KMS-11 (cell line): ENCODE results near the gene COX6B2.

Source experiments
- H2AFZ ChIP-seq: fragments of 200-600 bp; sonication (generic); 2 replicates; pipeline ENCODE4 v1.6.1; 2016; ENCODE audit warnings: antibody characterized with exemption, mixed run types, low read depth
- H3K27ac ChIP-seq: fragments of 200-600 bp; sonication (generic); 2 replicates; pipeline ENCODE4 v1.6.1; 2016; ENCODE audit warnings: mild to moderate bottlenecking, mixed run types
- H3K27me3 ChIP-seq: fragments of 200-600 bp; sonication (generic); 2 replicates; pipeline ENCODE4 v1.6.1; 2017; ENCODE audit warnings: mild to moderate bottlenecking, low read depth, mixed run types, moderate library complexity; ENCODE audit not compliant: insufficient read depth
- H3K36me3 ChIP-seq: fragments of 200-600 bp; sonication (generic); 2 replicates; pipeline ENCODE4 v1.6.1; 2017; ENCODE audit warnings: mild to moderate bottlenecking, mixed run types; ENCODE audit not compliant: insufficient read depth
- H3K4me1 ChIP-seq: fragments of 200-600 bp; sonication (generic); 2 replicates; pipeline ENCODE4 v1.6.1; 2016; ENCODE audit warnings: mild to moderate bottlenecking, low read depth, mixed run types; ENCODE audit not compliant: poor library complexity, severe bottlenecking
- H3K4me2 ChIP-seq: fragments of 200-600 bp; sonication (generic); 2 replicates; pipeline ENCODE4 v1.7.0; 2016; ENCODE audit warnings: mild to moderate bottlenecking, mixed run types
- H3K4me3 ChIP-seq: fragments of 200-600 bp; sonication (generic); IDR thresholded peaks from 2 replicates; pipeline ENCODE4 v1.6.1; 2017; ENCODE audit warnings: low read depth, low read length, mixed read lengths; ENCODE audit not compliant: insufficient read depth
- H3K79me2 ChIP-seq: fragments of 200-600 bp; sonication (generic); 2 replicates; pipeline ENCODE4 v1.6.1; 2016; ENCODE audit warnings: low read depth, mixed run types; ENCODE audit not compliant: insufficient read depth
- H3K9ac ChIP-seq: fragments of 200-600 bp; sonication (generic); 2 replicates; pipeline ENCODE4 v1.6.1; 2016; ENCODE audit warnings: mild to moderate bottlenecking, mixed run types
- H4K20me1 ChIP-seq: fragments of 200-600 bp; sonication (generic); 2 replicates; pipeline ENCODE4 v1.6.1; 2016; ENCODE audit warnings: mild to moderate bottlenecking, mixed run types; ENCODE audit not compliant: insufficient read depth
- TF ChIP-seq, protein P1 (sequence below): fragments of 200-600 bp; sonication (generic); conservative IDR thresholded peaks from 2 replicates; pipeline ENCODE4 v1.6.1; 2017; ENCODE audit warnings: low read depth, mild to moderate bottlenecking, antibody characterized with exemption, low read length, moderate library complexity, mixed read lengths

The COX6B2 gene

DNA sequence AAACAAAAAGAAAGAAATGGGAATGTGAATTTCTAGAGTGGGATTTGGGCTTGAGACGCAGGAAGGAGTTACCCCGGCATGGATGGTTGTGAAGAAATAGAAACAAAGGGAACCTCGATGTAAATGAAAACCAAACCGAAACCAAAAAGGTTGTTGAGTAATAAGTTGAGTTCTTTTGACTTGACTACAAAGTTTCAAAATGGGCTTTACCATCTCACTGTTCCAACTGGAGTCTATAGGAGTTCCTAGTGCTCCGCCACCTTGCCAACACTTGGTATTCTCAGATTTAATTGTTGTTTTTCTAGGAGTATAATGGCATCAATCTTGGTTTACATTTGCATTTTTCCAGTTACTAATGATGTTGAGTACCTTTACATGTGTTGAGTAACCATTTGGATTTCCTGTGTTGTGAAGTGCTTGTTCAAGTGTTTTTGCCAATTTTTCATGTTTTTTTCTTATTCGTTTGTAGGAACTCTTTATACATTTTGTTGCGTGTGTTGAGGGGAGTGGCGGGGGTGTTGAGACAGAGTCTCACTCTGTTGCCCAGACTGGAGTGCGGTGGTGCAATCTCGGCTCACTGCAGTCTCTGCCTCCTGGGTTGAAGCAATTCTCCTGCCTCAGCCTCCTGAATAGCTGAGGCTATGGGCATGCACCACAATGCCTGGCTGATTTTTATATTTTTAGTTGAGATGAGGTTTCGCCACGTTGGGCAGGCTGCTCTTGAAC is 43.8 kb upstream of the COX6B2 start:
- H3K4me3 ChIP-seq: no peak overlapping the region
- no peaks in the 10 kb centered on the region for H3K4me1 ChIP-seq
- H3K79me2 ChIP-seq: peaks cover 7% of the 10 kb centered on the region
- no peak overlapping the region for H2AFZ ChIP-seq
- H3K36me3 ChIP-seq: peaks cover 9% of the 10 kb centered on the region; the same call in 1 of the 2 replicates
- TF ChIP-seq, protein P1, sequence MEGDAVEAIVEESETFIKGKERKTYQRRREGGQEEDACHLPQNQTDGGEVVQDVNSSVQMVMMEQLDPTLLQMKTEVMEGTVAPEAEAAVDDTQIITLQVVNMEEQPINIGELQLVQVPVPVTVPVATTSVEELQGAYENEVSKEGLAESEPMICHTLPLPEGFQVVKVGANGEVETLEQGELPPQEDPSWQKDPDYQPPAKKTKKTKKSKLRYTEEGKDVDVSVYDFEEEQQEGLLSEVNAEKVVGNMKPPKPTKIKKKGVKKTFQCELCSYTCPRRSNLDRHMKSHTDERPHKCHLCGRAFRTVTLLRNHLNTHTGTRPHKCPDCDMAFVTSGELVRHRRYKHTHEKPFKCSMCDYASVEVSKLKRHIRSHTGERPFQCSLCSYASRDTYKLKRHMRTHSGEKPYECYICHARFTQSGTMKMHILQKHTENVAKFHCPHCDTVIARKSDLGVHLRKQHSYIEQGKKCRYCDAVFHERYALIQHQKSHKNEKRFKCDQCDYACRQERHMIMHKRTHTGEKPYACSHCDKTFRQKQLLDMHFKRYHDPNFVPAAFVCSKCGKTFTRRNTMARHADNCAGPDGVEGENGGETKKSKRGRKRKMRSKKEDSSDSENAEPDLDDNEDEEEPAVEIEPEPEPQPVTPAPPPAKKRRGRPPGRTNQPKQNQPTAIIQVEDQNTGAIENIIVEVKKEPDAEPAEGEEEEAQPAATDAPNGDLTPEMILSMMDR: no peak
- H3K27ac ChIP-seq: no peak overlapping the region
- H4K20me1 ChIP-seq: peaks cover 10% of the 10 kb centered on the region; the same call in 1 of the 2 replicates
- H3K9ac ChIP-seq: no peak overlapping the region
- no peaks in the 10 kb centered on the region for H3K27me3 ChIP-seq
- H3K4me2 ChIP-seq: no peak overlapping the region

DNA sequence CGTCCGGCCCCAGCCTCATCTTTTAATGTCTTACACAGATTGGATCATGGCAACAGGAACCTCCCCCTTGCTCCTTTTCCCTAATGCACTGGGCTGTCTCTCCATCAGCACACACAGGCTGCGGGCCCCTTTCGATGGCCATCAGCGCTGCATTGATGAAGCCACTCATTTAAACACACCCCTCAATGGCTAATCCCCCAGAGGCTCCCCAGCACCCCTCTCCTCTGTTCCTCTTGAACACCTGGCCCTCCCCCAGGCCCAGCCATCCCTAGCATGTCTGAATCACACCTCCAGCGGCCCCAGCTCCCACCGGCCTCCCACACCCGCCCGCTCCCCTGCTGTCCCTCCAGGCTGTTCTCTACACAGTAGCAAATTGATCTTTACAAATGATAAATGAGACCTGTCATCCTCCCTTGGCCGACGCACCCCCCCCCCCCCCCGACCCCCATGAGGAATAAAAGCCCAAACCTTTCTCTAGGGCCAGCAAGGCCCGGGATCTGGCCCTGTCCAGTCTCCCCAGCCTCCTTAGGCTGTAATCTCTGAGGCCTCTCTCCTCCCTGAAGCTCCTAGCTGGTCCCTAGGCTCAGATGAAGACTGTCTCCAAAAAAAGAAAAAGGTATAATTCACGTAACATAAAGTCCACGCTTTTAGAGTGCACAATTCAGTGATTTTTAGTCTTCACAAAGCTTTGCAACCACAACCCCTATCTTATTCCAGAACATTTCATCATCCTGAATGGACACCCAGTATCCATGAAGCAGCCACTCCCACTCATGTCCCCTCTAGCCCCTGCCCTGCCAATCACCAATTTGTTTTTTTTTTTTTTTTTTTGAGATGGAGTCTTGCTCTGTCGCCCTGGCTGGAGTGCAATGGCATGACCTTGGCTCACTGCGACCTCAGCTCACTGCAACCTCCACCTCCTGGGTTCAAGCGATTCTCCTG is 38.6 kb upstream of the COX6B2 start:
- TF ChIP-seq, protein P1: no peak
- Histone ChIP-seq H3K4me1 (peaks cover 8% of the 10 kb centered on the region), H4K20me1 (peaks cover 18% of the 10 kb centered on the region), H3K27ac (no peak overlapping the region), H3K79me2 (peaks cover 9% of the 10 kb centered on the region; the same call in 1 of the 2 replicates), H3K27me3 (no peaks in the 10 kb centered on the region), H3K36me3 (peaks cover under 1% of the 10 kb centered on the region; the same call in 1 of the 2 replicates), H3K4me3 (no peak overlapping the region), H3K9ac (no peak overlapping the region), H3K4me2 (no peak overlapping the region), H2AFZ (no peak overlapping the region)

DNA sequence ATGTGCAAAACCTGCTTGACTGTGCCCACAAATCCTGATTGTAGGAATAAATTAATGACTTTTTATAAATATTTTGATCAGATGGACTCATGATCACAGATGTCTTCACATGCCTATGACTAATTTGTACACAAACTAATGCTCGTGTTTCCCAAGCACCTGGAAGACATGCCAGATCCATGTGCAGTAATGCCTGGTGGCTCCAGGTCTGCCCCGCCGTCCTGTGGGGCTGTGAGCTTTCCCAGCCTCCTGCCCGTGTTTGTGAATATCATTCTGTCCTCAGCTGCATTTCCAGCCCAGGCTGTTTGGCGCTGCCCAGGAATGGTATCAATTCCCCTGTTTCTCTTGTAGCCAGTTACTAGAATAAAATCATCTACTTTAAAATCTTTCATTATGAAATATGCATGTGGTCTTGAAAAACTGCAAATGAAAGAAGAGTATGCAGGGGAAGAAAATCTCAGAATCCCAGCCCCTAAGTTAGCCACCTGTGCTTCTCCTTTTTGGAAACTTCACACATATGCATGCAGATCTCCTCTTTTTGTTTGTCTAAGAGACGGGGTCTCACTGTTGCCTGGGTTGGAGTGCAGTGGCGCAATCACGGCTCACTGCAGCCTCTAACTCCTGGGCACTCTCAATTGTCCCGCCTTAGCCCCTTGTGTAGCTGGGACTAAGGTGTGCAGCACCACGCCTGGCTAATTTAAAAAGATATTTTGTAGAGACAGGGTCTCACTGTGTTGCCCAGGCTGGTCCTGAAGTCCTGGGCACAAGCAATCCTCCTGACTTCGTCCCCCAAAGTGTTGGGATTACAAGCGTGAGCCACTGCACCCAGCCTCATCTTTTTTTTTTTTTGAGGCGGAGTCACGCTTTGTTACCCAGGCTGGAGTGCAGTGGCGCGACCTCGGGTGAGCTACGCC is 37.4 kb upstream of the COX6B2 start:
- Histone ChIP-seq H4K20me1 (peaks cover 28% of the 10 kb centered on the region), H2AFZ (no peak overlapping the region), H3K4me3 (no peak overlapping the region), H3K4me1 (peaks cover 19% of the 10 kb centered on the region), H3K36me3 (peaks cover 12% of the 10 kb centered on the region; the same call in 1 of the 2 replicates), H3K9ac (no peak overlapping the region), H3K79me2 (peaks cover 20% of the 10 kb centered on the region), H3K4me2 (no peak overlapping the region), H3K27ac (no peak overlapping the region), H3K27me3 (no peaks in the 10 kb centered on the region)
- TF ChIP-seq, protein P1: no peak

DNA sequence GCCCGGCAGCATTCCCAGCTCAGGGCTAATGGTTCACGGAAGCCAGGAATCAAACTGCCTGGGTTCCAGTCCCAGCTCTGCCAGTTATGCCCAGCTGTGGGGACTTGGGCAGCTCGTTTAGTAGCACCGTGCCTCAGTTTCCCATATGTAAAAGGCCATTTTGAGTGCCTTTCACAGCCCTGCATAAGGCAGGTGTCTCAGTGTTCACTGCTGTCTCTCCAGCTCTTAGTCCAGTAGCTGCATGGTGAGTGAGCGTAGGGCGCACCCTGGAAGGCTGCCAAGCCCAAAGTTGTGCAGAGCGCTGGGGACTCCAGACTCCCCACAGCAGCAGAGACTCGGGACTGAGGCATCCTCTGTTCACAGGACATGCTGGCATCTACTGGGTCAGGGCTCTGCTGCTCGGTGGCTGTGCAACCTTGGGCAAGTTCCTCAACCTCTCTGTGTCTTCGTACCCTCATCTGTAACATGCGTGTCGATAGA is 36.7 kb upstream of the COX6B2 start:
- TF ChIP-seq, protein P1: no peak
- Histone ChIP-seq H3K79me2 (peaks cover 27% of the 10 kb centered on the region), H3K27me3 (no peaks in the 10 kb centered on the region), H3K4me3 (no peak overlapping the region), H4K20me1 (peaks cover 34% of the 10 kb centered on the region), H3K4me1 (peaks cover 20% of the 10 kb centered on the region), H3K9ac (no peak overlapping the region), H3K27ac (no peak overlapping the region), H3K4me2 (no peak overlapping the region), H3K36me3 (peaks cover 18% of the 10 kb centered on the region; the same call in 1 of the 2 replicates), H2AFZ (no peak overlapping the region)
